Immature natural killer cell (primary cell): ENCODE data around the gene EDDM13. TPM values are rescaled to one million over a fixed set of nuclear protein-coding genes. Genes with fewer than 3 reads are reported as not detected.

Experiments
- DNase-seq, 3 donors: peaks; one replicate each; pipeline ENCODE4 v3.0.0; 2022; ENCODE audit warnings: mixed read lengths in 1 of 3
- H3K27ac Mint-ChIP-seq, 6 donors: one replicate each; pipeline ENCODE4 v1.8.0; 2020; ENCODE audit warnings: mixed read lengths in 6 of 6, mild to moderate bottlenecking in 5 of 6, inconsistent platforms in 4 of 6, moderate library complexity in 3 of 6
- H3K27me3 Mint-ChIP-seq, 3 donors: one replicate each; pipeline ENCODE4 v1.8.0; 2020 to 2021; ENCODE audit warnings: low read depth in 3 of 3, mild to moderate bottlenecking in 3 of 3, mixed read lengths in 3 of 3, moderate library complexity in 3 of 3, inconsistent platforms in 1 of 3
- H3K36me3 Mint-ChIP-seq, 3 donors: one replicate each; pipeline ENCODE4 v1.8.0; 2020; ENCODE audit warnings: mixed read lengths in 3 of 3, inconsistent platforms in 2 of 3, mild to moderate bottlenecking in 2 of 3
- H3K4me1 Mint-ChIP-seq, 2 donors: one replicate each; pipeline ENCODE4 v1.8.0; 2020; ENCODE audit warnings: inconsistent platforms in 2 of 2, mild to moderate bottlenecking in 2 of 2, mixed read lengths in 2 of 2, moderate library complexity in 1 of 2
- H3K4me3 Mint-ChIP-seq, 5 donors: one replicate each; pipeline ENCODE4 v1.8.0; 2020; ENCODE audit warnings: mild to moderate bottlenecking in 5 of 5, mixed read lengths in 5 of 5, inconsistent platforms in 3 of 5, moderate library complexity in 3 of 5
- H3K9me3 Mint-ChIP-seq, 6 donors: one replicate each; pipeline ENCODE4 v1.8.0; 2020; ENCODE audit warnings: mild to moderate bottlenecking in 6 of 6, mixed read lengths in 6 of 6, inconsistent platforms in 4 of 6, moderate library complexity in 3 of 6
- polyA plus RNA-seq, 3 donors: library from polyadenylated mRNA; unstranded; fragments of 300-500 nt; fragmentation: Illumina TruSeq; gene quantifications; one replicate each; pipeline ENCODE4 v1.2.3, GENCODE V29; 2021

The EDDM13 gene
- polyA plus RNA-seq, 3 donors from 2014 or later: 4.5 to 7.7 (median 4.9) TPM

- H3K4me3 Mint-ChIP-seq: no peak overlapping the region
- H3K9me3 Mint-ChIP-seq: no peaks in the 10 kb centered on the region
- no peaks in the 10 kb centered on the region for H3K36me3 Mint-ChIP-seq
- H3K4me1 Mint-ChIP-seq: no peaks in the 10 kb centered on the region
- H3K27me3 Mint-ChIP-seq: peaks cover 0 to 2% (median 0%) of the 10 kb centered on the region in 3 donors
- DNase-seq: peak; percentile 29 to 40 (median 31)
- no peak overlapping the region for H3K27ac Mint-ChIP-seq
These were observed 78.0 kb downstream of the EDDM13 start for GRCh38 chr19:56350416-56351045.

DNA sequence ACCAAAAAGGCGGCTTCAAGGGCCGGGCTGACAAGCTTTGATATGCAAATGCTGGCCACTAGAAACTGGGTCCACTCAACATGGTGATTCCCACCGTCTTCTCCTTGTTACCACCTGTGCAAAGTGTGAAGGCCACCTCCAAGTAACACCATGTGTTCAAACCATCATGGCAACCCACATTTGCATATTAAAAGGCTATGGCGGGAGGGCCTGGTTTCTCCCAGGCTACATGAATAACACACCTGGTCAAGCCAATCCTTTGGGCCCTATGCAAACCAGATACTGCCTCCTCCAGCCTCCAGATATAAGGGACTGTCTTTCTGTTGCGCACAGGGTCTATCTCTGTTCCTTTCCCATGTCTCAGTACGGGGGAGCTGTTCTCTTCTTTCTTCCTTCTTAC, 78.7 kb downstream of the EDDM13 start:
- Mint-ChIP-seq H3K27ac (no peak overlapping the region), H3K36me3 (no peaks in the 10 kb centered on the region), H3K27me3 (peaks cover 0 to 3% (median under 1%) of the 10 kb centered on the region in 3 donors), H3K4me3 (no peak overlapping the region), H3K4me1 (no peaks in the 10 kb centered on the region), H3K9me3 (peaks cover 0 to 2% (median 0%) of the 10 kb centered on the region in 6 donors)
- no peak for DNase-seq

DNA sequence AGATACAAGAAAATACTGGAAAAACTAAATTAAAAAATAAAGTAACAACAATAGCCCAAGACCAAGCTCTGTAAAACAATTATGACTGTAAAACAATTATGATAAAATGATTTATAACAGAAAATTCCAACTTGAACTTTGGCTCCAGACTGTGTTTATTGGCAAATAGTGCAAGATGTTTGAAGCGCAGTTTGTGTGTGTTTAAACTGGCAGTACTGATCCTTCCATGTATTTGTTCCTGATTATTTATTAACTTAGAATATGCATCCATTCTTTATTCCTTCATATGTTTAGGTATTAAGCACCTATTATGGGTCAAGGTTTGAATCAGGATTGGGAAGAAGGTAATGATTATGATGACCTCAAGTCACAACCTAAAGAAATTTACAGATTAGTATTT, 83.0 kb downstream of the EDDM13 start:
- Mint-ChIP-seq H3K27me3 (peaks cover 2 to 8% (median 5%) of the 10 kb centered on the region in 3 donors), H3K36me3 (peaks cover 7 to 25% (median 15%) of the 10 kb centered on the region in 3 donors), H3K4me3 (no peak overlapping the region), H3K4me1 (no peaks in the 10 kb centered on the region), H3K27ac (no peak overlapping the region), H3K9me3 (peaks cover 2 to 22% (median 13%) of the 10 kb centered on the region in 6 donors)
- DNase-seq: no peak

DNA sequence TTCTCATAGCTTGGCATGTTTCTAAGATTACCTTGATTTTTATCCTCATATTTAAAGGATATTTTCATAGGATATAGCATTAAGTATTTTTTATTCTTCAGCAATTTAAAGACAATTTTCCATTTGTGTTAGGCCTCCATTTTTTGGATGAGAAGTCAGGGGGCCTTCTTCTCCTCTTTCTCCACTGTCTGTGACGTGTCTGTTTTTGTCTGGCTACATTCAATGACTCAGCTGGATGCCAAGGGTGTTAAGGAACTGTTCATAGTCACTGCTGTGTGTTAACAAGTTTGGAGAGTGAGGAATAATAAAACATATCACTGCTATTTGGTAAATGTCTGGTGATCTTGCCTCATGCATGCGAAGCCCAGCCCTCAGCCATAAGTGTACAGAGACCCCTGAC, 84.4 kb downstream of the EDDM13 start:
- H3K27me3 Mint-ChIP-seq: peaks cover 2 to 10% (median 5%) of the 10 kb centered on the region in 3 donors
- H3K27ac Mint-ChIP-seq: no peak overlapping the region
- no peaks in the 10 kb centered on the region for H3K4me1 Mint-ChIP-seq
- no peak for DNase-seq
- peaks cover 2 to 33% (median 18%) of the 10 kb centered on the region in 6 donors for H3K9me3 Mint-ChIP-seq
- H3K4me3 Mint-ChIP-seq: no peak overlapping the region
- peaks cover 7 to 31% (median 25%) of the 10 kb centered on the region in 3 donors for H3K36me3 Mint-ChIP-seq

Other genes with a start within 250 kb of the EDDM13 start
- 1 to 10 TPM in 2 of 3 donors, under 1 TPM in 1; 0.69 to 2.2 (median 1.5) TPM for gene ZNF787, start 151.5 kb upstream of the EDDM13 start, polyA plus RNA-seq
- 10 to 100 TPM in 1 of 3 donors, 1 to 10 TPM in 2; 7.9 to 19.1 (median 9.0) TPM for gene ZNF444, start 131.5 kb upstream of the EDDM13 start, polyA plus RNA-seq
- gene GALP, start 96.7 kb upstream of the EDDM13 start, polyA plus RNA-seq: not detected
- gene ZSCAN5B, start 75.0 kb upstream of the EDDM13 start, polyA plus RNA-seq: not detected
- not detected for gene ZSCAN5C, start 70.5 kb upstream of the EDDM13 start, polyA plus RNA-seq
- gene ZSCAN5A, start 42.1 kb downstream of the EDDM13 start, polyA plus RNA-seq: 10 to 100 TPM in 1 of 3 donors, 1 to 10 TPM in 2; 4.3 to 11.4 (median 7.7) TPM
- gene ZNF582, start 120.8 kb downstream of the EDDM13 start, polyA plus RNA-seq: 1 to 10 TPM; 5.2 to 8.7 (median 8.2) TPM
- 10 to 100 TPM in 1 of 3 donors, 1 to 10 TPM in 2; 7.3 to 14.1 (median 7.8) TPM for gene ZNF583, start 131.6 kb downstream of the EDDM13 start, polyA plus RNA-seq
- gene ZNF667, start 204.6 kb downstream of the EDDM13 start, polyA plus RNA-seq: 1 to 10 TPM in 1 of 3 donors, under 1 TPM in 2; 0.21 to 1.6 (median 0.32) TPM
- under 1 TPM in 2 of 3 donors, not detected in 1; 0.28 to 0.40 TPM for gene ZNF471, start 235.1 kb downstream of the EDDM13 start, polyA plus RNA-seq